Endothelial cell of umbilical vein (primary cell): ENCODE results near the gene ARHGEF33.

Source experiments
- EZH2 ChIP-seq: IDR thresholded peaks from 2 replicates; pipeline ENCODE4 v1.6.1; 2012; ENCODE audit warnings: borderline replicate concordance, low read depth, mild to moderate bottlenecking, moderate library complexity, low read length, inconsistent platforms; ENCODE audit not compliant: severe bottlenecking
- FOS ChIP-seq: IDR thresholded peaks from 2 replicates; pipeline ENCODE4 v1.6.1; 2011; ENCODE audit warnings: mild to moderate bottlenecking, low read length, moderate library complexity, borderline replicate concordance; ENCODE audit not compliant: insufficient read depth
- JUN ChIP-seq: IDR thresholded peaks from 2 replicates; pipeline ENCODE4 v1.6.1; 2011; ENCODE audit warnings: borderline replicate concordance, low read depth; ENCODE audit not compliant: insufficient read length, insufficient read depth
- MYC ChIP-seq: IDR thresholded peaks from one replicate; pipeline ENCODE4 v1.6.1; 2011; ENCODE audit warnings: mild to moderate bottlenecking, low read depth, low read length
- POLR2A ChIP-seq: IDR thresholded peaks from 2 replicates; pipeline ENCODE4 v1.6.1; 2012; ENCODE audit warnings: low read depth, mild to moderate bottlenecking, control low read depth, low read length
- POLR2AphosphoS5 ChIP-seq: IDR thresholded peaks from 2 replicates; pipeline ENCODE4 v1.6.1; 2012; ENCODE audit warnings: low read depth, mild to moderate bottlenecking, control low read depth, low read length, moderate library complexity; ENCODE audit not compliant: insufficient read depth
- TF ChIP-seq, protein P1 (sequence below), 2 donors: IDR thresholded peaks; 1 replicate in 1 of 2; 2 replicates in 1 of 2; pipeline ENCODE4 v1.5.1; 2011; ENCODE audit warnings: low read length in 2 of 2, mild to moderate bottlenecking in 2 of 2, moderate library complexity in 2 of 2, control low read depth in 1 of 2, inconsistent platforms in 1 of 2, low read depth in 1 of 2; ENCODE audit not compliant: insufficient read depth in 1 of 2; ENCODE audit errors: extremely low read depth in 1 of 2

DNA sequence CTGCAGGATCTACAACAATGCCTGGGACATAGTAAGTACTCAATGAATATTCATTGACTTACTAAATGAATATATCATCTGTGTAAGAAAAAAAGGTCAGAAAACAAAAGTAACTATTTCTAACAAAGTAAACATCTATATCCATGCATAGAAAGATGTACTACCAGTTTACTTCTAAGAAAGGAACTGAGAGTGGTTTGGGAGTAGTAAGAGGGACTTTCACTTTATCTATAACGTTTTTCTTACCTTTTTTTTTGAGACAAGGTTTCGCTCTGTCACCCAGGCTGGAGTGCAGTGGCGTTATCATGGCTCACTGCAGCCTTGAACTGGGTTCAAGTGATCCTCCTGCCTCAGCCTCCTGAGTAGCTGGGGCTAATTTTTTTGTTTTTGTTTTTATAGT, 39.6 kb upstream of the ARHGEF33 start:
- TF ChIP-seq EZH2 (no peak), POLR2AphosphoS5 (no peak), POLR2A (no peak), MYC (no peak), FOS (no peak), JUN (no peak)
- TF ChIP-seq, protein P1, sequence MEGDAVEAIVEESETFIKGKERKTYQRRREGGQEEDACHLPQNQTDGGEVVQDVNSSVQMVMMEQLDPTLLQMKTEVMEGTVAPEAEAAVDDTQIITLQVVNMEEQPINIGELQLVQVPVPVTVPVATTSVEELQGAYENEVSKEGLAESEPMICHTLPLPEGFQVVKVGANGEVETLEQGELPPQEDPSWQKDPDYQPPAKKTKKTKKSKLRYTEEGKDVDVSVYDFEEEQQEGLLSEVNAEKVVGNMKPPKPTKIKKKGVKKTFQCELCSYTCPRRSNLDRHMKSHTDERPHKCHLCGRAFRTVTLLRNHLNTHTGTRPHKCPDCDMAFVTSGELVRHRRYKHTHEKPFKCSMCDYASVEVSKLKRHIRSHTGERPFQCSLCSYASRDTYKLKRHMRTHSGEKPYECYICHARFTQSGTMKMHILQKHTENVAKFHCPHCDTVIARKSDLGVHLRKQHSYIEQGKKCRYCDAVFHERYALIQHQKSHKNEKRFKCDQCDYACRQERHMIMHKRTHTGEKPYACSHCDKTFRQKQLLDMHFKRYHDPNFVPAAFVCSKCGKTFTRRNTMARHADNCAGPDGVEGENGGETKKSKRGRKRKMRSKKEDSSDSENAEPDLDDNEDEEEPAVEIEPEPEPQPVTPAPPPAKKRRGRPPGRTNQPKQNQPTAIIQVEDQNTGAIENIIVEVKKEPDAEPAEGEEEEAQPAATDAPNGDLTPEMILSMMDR (IDR thresholded peaks at IDR 0.05; ENCODE audit: extremely low read depth in 1 of 2, insufficient read depth in 1 of 2, low read depth in 1 of 2, low read length in 2 of 2), result no peak
